HG03354 (cell line): ENCODE data around the gene NDUFB10.

Experiments used
- ATAC-seq: cut with Tn5 transposase; IDR thresholded peaks from one replicate; pipeline ENCODE4 v1.9.1; 2021; ENCODE audit warnings: mild to moderate bottlenecking; ENCODE audit not compliant: unreplicated experiment, poor library complexity, severe bottlenecking

The NDUFB10 gene

DNA sequence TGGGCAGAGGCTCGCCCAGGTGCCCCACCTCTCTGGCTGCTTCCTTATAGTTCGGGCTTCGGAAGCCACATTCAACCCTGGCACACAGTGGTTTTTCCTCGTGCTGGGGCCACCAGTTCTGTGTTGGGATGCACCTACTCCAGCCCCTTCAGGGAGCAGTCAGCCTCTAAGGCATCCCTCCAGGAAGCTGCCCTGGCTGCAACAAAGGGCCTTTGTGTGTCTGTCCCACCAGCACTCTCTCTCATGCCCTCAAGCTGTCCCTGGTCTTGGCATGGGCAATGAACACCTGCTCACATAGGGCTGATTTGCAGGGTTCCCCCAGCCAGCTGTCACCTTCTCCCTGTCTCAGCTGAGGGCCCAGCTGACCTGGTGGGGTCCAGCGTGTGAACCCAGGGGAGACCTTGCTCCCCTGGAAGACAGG, 22.7 kb downstream of the NDUFB10 start:
- ATAC-seq: no peak

GRCh38 chr16:1982991-1983543, 23.7 kb downstream of the NDUFB10 start:
- ATAC-seq: no peak

DNA sequence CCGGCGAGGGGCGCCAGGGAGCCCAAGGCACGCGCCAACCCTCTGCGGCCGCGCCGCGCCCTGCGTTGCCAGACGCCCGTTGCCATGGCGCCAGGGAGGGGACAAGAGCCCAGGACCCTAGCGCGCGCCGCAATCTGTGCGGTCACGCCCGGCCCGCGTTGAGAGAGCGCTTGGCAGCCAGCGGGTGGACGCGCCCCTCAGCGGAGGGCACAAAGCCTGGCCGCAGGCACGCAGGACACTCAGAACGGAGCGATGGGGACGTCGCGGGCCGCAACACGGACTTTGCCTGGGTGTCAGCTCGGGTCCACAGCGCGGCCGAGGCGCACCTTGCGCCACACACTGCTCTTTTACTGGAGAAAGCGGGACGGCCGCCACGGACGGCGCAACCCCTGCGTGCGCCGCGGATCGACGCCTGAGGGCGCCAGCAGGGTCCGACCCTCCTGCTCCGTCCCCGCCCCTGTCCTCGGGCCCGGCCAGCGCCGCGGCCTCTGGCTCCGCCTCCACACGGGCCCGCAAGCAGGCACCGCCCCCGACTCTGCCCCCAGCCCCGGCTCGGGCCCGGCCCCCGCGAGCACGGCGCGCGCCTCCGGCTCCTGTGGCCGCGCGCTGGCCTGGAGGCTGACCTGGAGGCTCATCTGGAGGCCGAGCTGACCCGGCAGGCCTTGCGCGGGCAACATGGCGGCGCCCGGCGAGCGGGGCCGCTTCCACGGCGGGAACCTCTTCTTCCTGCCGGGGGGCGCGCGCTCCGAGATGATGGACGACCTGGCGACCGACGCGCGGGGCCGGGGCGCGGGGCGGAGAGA, 24.4 kb downstream of the NDUFB10 start, which contains the start of gene GFER:
Gene GFER, plus strand, starts transcription at position 650 of the 803 bp plus-strand sequence. Its CDS starts 26 bp downstream, at position 676.
- peak; percentile 77 for ATAC-seq

DNA sequence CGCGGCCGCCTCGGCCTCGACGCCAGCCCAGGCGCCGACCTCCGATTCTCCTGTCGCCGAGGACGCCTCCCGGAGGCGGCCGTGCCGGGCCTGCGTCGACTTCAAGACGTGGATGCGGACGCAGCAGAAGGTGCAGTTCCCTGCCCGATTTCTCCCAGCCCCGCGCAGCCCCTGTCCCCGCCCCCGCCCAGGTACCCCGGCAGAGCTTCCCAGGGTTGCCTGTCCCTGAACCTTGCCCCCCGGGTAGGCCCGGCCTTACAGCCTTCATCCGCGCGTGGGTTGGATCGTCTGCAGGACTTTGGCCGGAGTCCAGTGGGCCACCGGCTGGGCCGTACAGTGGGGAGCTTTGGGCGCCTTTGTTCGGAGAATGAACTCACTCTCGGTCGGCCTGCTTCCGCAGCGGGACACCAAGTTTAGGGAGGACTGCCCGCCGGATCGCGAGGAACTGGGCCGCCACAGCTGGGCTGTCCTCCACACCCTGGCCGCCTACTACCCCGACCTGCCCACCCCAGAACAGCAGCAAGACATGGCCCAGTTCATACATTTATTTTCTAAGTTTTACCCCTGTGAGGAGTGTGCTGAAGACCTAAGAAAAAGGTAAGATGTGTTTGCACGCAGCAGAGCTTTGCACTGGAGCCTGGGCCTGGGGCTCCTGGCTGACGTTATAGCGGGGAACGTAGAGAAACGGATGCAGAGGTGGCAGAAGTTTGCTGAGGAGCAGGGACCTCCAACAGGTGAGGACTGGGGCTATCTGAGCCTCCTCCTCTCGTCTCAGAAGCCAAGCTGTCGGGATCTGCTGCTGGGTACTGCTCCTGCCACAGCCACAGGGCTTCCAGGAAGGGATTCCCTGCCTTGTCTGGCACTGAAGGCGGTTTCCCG, 25.2 kb downstream of the NDUFB10 start:
- peak; percentile 6 for ATAC-seq

DNA sequence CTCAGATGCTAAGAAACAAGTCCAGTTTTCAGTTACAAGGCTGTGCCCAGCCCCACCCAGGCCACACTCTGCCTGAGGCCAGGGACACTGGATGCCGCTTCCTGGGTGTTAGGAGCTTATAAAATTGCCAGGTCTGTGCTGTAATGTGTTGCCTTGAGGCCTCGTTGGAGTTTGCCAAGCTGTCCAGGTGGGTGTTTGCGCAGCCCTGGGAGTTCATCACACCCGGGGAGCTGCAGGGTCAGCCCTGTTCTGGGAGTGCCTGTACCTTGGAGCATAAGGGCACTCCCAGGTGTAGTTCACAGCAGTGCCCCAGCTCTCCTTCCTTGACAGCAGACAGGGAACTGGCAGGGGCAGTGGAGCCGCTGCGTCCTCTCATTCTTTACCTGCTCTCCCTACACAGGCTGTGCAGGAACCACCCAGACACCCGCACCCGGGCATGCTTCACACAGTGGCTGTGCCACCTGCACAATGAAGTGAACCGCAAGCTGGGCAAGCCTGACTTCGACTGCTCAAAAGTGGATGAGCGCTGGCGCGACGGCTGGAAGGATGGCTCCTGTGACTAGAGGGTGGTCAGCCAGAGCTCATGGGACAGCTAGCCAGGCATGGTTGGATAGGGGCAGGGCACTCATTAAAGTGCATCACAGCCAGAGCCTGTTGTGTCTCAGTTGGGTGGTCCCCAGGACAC, 26.3 kb downstream of the NDUFB10 start:
- ATAC-seq: no peak

GRCh38 chr16:1987198-1987597, 27.9 kb downstream of the NDUFB10 start:
- no peak for ATAC-seq

DNA sequence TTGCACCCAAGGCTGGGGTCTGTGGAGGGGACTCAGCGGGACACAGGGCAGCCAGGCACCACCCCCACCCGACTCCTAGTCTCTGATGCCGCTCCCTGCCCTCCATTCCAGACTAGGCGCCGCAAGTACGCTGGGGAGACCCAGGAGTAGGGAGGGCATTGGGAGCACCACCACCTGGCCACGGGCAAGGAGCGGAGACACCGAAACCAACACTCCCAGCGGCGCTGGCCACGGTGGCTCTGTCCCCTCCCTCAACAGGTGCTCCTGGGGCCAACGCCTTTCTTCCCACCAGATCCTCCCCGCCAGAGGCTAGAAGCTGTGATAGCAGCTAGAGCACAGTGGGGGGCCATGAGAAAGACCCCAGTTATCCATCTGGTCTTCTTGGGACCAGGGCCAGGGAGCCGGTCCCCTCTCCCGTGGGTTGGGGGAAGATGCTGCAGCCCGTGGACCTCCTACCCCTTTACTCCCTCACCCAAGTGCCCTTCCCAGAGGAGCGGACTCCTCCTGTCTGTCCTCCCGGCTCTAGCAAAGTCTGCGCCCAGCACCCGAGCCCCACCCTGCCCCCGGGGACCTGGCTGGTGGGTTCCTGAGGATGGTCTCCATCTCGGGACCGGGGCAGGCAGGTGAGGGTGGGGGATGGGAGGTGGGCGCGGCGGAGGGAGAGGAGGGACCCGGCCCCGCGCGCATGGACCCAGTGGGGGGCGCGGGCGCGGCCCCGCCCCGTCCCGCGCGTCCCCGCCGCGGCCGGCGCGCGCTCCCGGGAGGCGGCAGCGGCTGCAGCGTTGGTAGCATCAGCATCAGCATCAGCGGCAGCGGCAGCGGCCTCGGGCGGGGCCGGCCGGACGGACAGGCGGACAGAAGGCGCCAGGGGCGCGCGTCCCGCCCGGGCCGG, 30.1 kb downstream of the NDUFB10 start, which contains the start of gene SYNGR3:
Gene SYNGR3, plus strand, starts transcription at position 762 of the 892 bp plus-strand sequence. CDS start 133 bp downstream, outside the sequence.
- ATAC-seq: no peak

GRCh38 chr16:1990101-1990350, 30.7 kb downstream of the NDUFB10 start:
- no peak for ATAC-seq

DNA sequence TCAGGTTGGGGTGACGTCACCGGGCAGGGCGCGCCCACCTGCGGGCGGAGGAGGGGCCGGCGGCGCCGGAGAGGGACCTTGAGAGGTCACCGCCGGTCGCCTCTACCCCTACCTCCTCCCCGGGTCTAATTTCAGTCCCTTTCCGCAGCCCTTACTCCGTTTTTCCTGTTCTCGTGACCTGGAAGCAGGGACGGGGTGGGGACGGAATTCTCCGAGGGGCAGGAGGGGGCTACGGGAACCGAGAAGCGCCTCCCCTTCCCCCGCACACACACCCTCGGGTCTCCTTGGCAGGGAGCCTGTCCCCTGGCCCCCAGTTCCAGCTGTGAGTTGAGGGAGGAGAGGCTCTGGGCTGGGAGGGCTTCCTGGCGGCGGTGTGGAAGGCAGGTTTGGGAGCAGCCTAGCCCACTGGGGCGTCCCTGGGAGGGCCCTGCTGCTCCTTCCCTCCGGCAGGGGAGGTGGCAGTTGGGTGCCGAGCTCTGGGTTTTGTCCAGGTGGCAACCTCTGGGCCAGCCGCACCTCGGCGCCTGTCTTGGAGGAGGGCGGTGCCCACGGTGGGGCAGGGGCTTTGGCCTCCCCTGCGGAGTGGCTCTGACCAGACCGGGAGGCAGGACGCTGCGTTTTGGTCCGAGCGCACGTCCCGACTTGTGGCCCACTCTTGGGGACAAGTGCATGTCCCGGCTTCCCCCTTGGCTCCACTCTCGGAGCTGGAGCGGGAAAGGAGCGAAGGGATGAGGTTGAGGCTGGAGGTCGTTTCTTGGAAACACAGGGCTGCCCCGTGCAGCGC, 31.2 kb downstream of the NDUFB10 start:
- peak; percentile 1 for ATAC-seq

GRCh38 chr16:1991135-1991551, 31.8 kb downstream of the NDUFB10 start:
- peak; percentile 40 for ATAC-seq

DNA sequence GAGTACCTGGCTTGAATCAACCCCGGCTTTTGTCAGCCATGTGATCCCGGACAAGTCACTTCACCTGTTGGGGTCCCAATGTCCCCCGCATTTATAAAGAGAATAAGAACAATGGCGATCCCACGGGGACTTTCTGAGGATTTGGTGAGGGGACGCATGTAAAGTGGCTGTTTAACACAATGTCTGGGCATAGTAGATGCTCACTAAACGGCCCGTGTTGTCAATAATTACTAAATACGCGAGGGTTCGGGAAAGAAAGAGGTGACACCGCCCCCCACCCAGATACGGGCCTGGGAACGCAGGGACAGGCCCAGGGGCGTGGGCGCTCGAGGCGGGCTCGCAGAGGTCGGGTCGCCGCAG, 32.2 kb downstream of the NDUFB10 start:
- ATAC-seq: no peak

DNA sequence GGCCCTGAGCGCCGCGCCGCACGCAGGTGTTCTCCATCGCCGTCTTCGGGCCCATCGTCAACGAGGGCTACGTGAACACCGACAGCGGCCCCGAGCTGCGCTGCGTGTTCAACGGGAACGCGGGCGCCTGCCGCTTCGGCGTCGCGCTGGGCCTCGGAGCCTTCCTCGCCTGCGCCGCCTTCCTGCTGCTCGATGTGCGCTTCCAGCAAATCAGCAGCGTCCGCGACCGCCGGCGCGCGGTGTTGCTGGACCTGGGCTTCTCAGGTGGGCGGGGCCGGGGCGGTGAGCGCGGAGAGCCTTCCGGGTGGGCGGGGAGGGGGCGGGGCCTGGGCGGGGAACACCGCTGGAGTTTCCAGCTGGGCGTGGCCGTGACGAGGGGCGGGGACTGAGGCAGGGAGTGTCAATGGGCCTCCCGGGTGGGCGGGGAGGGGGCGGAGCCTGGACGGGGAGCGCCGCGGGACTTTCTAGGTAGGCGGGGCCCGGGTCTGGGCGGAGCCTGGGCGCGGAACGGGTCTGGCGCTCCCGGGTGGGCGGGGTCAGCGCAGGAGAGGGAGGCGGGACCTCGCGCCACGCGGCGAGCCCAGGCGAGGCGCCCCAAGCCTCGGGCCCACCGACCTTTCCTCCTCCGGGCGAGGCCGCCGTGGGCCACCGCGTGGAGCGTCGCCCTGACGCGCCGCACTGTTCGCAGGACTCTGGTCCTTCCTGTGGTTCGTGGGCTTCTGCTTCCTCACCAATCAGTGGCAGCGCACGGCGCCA, 32.8 kb downstream of the NDUFB10 start:
- ATAC-seq: peak; percentile 52

- ATAC-seq: no peak
Observed at GRCh38 chr16:1992704-1993317, 33.5 kb downstream of the NDUFB10 start.

DNA sequence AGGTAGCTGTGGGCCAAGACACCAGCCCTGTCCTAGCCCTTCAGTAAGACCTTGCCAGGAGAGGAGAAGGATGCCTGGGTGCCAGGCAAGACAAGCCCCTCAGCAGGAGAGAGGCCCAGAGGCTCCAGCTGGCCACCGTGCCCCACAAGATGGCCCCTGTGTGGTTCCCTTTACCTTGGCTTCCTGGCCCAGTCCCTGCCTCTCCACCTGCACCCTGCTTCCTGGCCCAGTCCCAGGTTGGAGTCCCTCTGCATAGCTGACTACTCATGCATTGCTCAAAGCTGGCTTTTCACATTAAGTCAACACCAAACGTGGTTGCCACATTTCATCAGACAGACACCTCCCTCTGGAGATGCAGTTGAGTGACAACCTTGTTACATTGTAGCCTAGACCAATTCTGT, 34.4 kb downstream of the NDUFB10 start:
- no peak for ATAC-seq

GRCh38 chr16:1997494-1998359, 38.4 kb downstream of the NDUFB10 start:
- no peak for ATAC-seq

DNA sequence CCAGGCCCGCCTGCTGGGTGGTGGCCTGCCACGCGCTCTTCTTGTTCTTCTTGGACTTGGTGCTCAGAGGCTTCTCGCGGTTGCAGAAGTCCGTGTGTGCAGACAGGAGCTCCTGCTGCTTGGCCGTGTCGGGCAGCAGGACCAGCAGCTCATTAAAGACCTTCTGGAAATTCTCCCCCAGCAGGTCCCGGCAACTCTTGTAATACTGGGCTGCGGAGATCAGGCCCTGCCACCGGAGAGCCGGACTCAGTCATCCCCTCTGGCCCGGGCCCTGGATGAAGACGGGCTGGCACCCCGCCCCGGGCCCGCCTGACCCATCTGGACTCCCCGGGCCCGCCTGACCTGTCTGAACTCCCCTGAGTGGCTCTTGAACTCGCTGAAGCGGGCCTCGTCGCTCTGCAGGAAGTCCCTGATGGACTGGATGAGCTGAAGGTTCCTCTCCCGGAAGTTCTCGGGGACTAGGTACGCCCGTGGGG, 39.1 kb downstream of the NDUFB10 start:
- no peak for ATAC-seq
